OCI-LY3 (cell line): Measurements from ENCODE around the gene RHAG.
A peak's percentile ranks its signal among the peaks of the same experiment; 100 is the strongest.
"Not testable (repeated sequence)": the region's sequence is repeated elsewhere in the genome, so short reads cannot be mapped to it uniquely, and the experiment has no call there.

ENCODE experiments used
- H2AFZ ChIP-seq: fragments of 200-600, 300-600 bp; shearing (Covaris generic); 2 replicates; pipeline ENCODE4 v1.6.0; 2014; ENCODE audit warnings: antibody characterized with exemption, low read depth, low read length
- H3K27ac ChIP-seq: fragments of 200-600, 300-600 bp; sonication (generic); 2 replicates; pipeline ENCODE4 v1.5.1; 2014; ENCODE audit warnings: mild to moderate bottlenecking, low read length, moderate library complexity, mixed read lengths
- H3K27me3 ChIP-seq: fragments of 200-600, 300-600 bp; sonication (generic); 2 replicates; pipeline ENCODE4 v1.6.1; 2014; ENCODE audit warnings: low read depth, low read length, mixed read lengths
- H3K36me3 ChIP-seq: fragments of 200-600, 300-600 bp; sonication (generic); replicated peaks from 2 replicates; pipeline ENCODE3; 2014; ENCODE audit warnings: low read depth, low read length, mixed read lengths
- H3K4me1 ChIP-seq: fragments of 300-600, 200-600 bp; sonication (generic); 2 replicates; pipeline ENCODE4 v1.6.1; 2014; ENCODE audit warnings: low read length, mixed read lengths
- H3K4me2 ChIP-seq: fragments of 200-600, 300-600 bp; sonication (generic); 2 replicates; pipeline ENCODE4 v1.6.1; 2014; ENCODE audit warnings: low read length, mixed read lengths
- H3K4me3 ChIP-seq: fragments of 300-600, 200-600 bp; sonication (generic); 2 replicates; pipeline ENCODE4 v1.5.1; 2014; ENCODE audit warnings: antibody characterized with exemption, mild to moderate bottlenecking, low read length, moderate library complexity
- H3K79me2 ChIP-seq: fragments of 300-600, 200-600 bp; shearing (Covaris generic); 2 replicates; pipeline ENCODE4 v1.6.1; 2014; ENCODE audit warnings: mild to moderate bottlenecking, low read length, mixed read lengths
- H3K9ac ChIP-seq: fragments of 300-600, 200-600 bp; shearing (Covaris generic); 2 replicates; pipeline ENCODE4 v1.6.0; 2014; ENCODE audit warnings: mild to moderate bottlenecking, low read length, moderate library complexity
- H3K9me3 ChIP-seq: fragments of 200-600, 300-600 bp; shearing (Covaris generic); 2 replicates; pipeline ENCODE4 v1.6.1; 2014; ENCODE audit warnings: low read length, mixed read lengths; ENCODE audit not compliant: insufficient read depth
- H4K20me1 ChIP-seq: fragments of 200-600, 300-600 bp; sonication (generic); 2 replicates; pipeline ENCODE4 v1.6.1; 2016; ENCODE audit warnings: low read length, mixed read lengths; ENCODE audit not compliant: insufficient read depth
- CTCF ChIP-seq: fragments of 200-600, 300-600 bp; sonication (generic); IDR thresholded peaks from 2 replicates; pipeline ENCODE4 v1.5.1; 2014; ENCODE audit warnings: antibody characterized with exemption, low read length, low read depth
- EZH2phosphoT487 ChIP-seq: fragments of 200-600 bp; shearing (Covaris generic); IDR thresholded peaks from 2 replicates; pipeline ENCODE4 v1.6.1; 2018; ENCODE audit warnings: antibody characterized with exemption, mixed run types, low read depth

The RHAG gene

GRCh38 chr6:49666930-49667757 is 30.5 kb upstream of the RHAG start:
- no peaks in the 10 kb centered on the region for H3K27me3 ChIP-seq
- H3K4me1 ChIP-seq: peaks cover 9% of the 10 kb centered on the region
- H4K20me1 ChIP-seq: no peaks in the 10 kb centered on the region
- peak overlapping the region; percentile 11 for H3K4me2 ChIP-seq
- H3K27ac ChIP-seq: no peak overlapping the region
- H3K9me3 ChIP-seq: no peaks in the 10 kb centered on the region
- no peak overlapping the region for H3K4me3 ChIP-seq
- H3K9ac ChIP-seq: no peak overlapping the region
- H3K36me3 ChIP-seq: no peaks in the 10 kb centered on the region
- TF ChIP-seq EZH2phosphoT487 (no peak), CTCF (no peak)
- H3K79me2 ChIP-seq: no peaks in the 10 kb centered on the region
- H2AFZ ChIP-seq: no peak overlapping the region

- Histone ChIP-seq H4K20me1 (no peaks in the 10 kb centered on the region), H3K36me3 (no peaks in the 10 kb centered on the region), H3K9me3 (no peaks in the 10 kb centered on the region), H2AFZ (no peak overlapping the region), H3K27me3 (no peaks in the 10 kb centered on the region), H3K79me2 (no peaks in the 10 kb centered on the region), H3K4me3 (no peak overlapping the region), H3K4me2 (no peak overlapping the region), H3K4me1 (peaks cover 9% of the 10 kb centered on the region), H3K27ac (no peak overlapping the region), H3K9ac (no peak overlapping the region)
- TF ChIP-seq EZH2phosphoT487: no peak
- no peak for TF ChIP-seq CTCF
Measured at GRCh38 chr6:49666480-49666879, 29.8 kb upstream of the RHAG start.

- H3K36me3 ChIP-seq: no peaks in the 10 kb centered on the region
- TF ChIP-seq EZH2phosphoT487 (no peak), CTCF (no peak)
Measured at GRCh38 chr6:49664817-49665216, 28.2 kb upstream of the RHAG start.

GRCh38 chr6:49664054-49664453 is 27.4 kb upstream of the RHAG start:
- not testable (repeated sequence) for H3K9ac ChIP-seq, H3K4me3 ChIP-seq, H3K4me2 ChIP-seq, H4K20me1 ChIP-seq, H2AFZ ChIP-seq, H3K27ac ChIP-seq, H3K36me3 ChIP-seq, H3K4me1 ChIP-seq, H3K9me3 ChIP-seq, H3K79me2 ChIP-seq, H3K27me3 ChIP-seq

More at GRCh38 chr6:49664817-49665216, 28.2 kb upstream of the RHAG start:
- no peak overlapping the region for H2AFZ ChIP-seq
- H4K20me1 ChIP-seq: no peaks in the 10 kb centered on the region
- no peak overlapping the region for H3K4me3 ChIP-seq
- peaks cover 9% of the 10 kb centered on the region for H3K4me1 ChIP-seq
- no peaks in the 10 kb centered on the region for H3K9me3 ChIP-seq
- no peak overlapping the region for H3K27ac ChIP-seq
- H3K4me2 ChIP-seq: no peak overlapping the region
- no peaks in the 10 kb centered on the region for H3K79me2 ChIP-seq
- H3K9ac ChIP-seq: no peak overlapping the region
- H3K27me3 ChIP-seq: no peaks in the 10 kb centered on the region
